Measurements from ENCODE around the gene APP. TPM values are rescaled to one million over a fixed set of nuclear protein-coding genes. Genes with fewer than 3 reads are reported as not detected.

The APP gene
- total RNA-seq, 2 donors from 2014 or later = 506 to 721 TPM

GRCh38 chr21:26148840-26149354 is 21.7 kb downstream of the APP start:
- H3K4me1 ChIP-seq = peaks cover 2% of the 10 kb centered on the region
- H3K36me3 ChIP-seq = no peaks in the 10 kb centered on the region
- intact Hi-C loops (cut with DNase I) = no loop called here

GRCh38 chr21:26148071-26148839 is 22.3 kb downstream of the APP start:
- H3K4me3 ChIP-seq = no peak overlapping the region
- H3K9ac ChIP-seq (ENCODE audit: low read depth in 2 of 2, low read length in 2 of 2) = no peak overlapping the region
- no peaks in the 10 kb centered on the region for H3K9me3 ChIP-seq
- H3K27ac ChIP-seq = no peak overlapping the region
- DNase-seq = no peak
- TF ChIP-seq CTCF (IDR thresholded peaks at IDR 0.05) = no peak
- H3K36me3 ChIP-seq = no peaks in the 10 kb centered on the region
- H3K4me1 ChIP-seq = no peaks in the 10 kb centered on the region
- no peaks in the 10 kb centered on the region for H3K27me3 ChIP-seq
- intact Hi-C loops (cut with DNase I) = no loop called here

More at GRCh38 chr21:26148840-26149354, 21.7 kb downstream of the APP start:
- no peak for DNase-seq
- H3K4me3 ChIP-seq = no peak overlapping the region
- no peaks in the 10 kb centered on the region for H3K9me3 ChIP-seq
- no peak for TF ChIP-seq CTCF (IDR thresholded peaks at IDR 0.05)
- no peaks in the 10 kb centered on the region for H3K27me3 ChIP-seq
- no peak overlapping the region for H3K9ac ChIP-seq (ENCODE audit: low read depth in 2 of 2, low read length in 2 of 2)
- no peak overlapping the region for H3K27ac ChIP-seq

GRCh38 chr21:26147535-26147934 is 23.0 kb downstream of the APP start:
- H3K9me3 ChIP-seq = no peaks in the 10 kb centered on the region
- H3K27ac ChIP-seq = no peak overlapping the region
- DNase-seq = no peak
- no peak for TF ChIP-seq CTCF (IDR thresholded peaks at IDR 0.05)
- no peaks in the 10 kb centered on the region for H3K4me1 ChIP-seq
- no peak overlapping the region for H3K4me3 ChIP-seq
- intact Hi-C loops (cut with DNase I) = no loop called here
- H3K9ac ChIP-seq (ENCODE audit: low read depth in 2 of 2, low read length in 2 of 2) = no peak overlapping the region
- no peaks in the 10 kb centered on the region for H3K36me3 ChIP-seq
- H3K27me3 ChIP-seq = no peaks in the 10 kb centered on the region

- intact Hi-C loops (cut with DNase I) = no loop called here
- Histone ChIP-seq H3K9ac (ENCODE audit: low read depth in 2 of 2, low read length in 2 of 2) (no peak overlapping the region), H3K36me3 (no peaks in the 10 kb centered on the region), H3K4me1 (no peaks in the 10 kb centered on the region), H3K4me3 (no peak overlapping the region), H3K27me3 (no peaks in the 10 kb centered on the region), H3K27ac (no peak overlapping the region), H3K9me3 (no peaks in the 10 kb centered on the region)
- no peak for DNase-seq
- no peak for TF ChIP-seq CTCF (IDR thresholded peaks at IDR 0.05)
Observed at GRCh38 chr21:26146681-26147080, 23.9 kb downstream of the APP start.

- H3K4me3 ChIP-seq = no peak overlapping the region
- DNase-seq = no peak
Observed at GRCh38 chr21:26144031-26144430, 26.5 kb downstream of the APP start.

More at GRCh38 chr21:26144031-26144430, 26.5 kb downstream of the APP start:
- intact Hi-C loops (cut with DNase I) = no loop called here
- no peaks in the 10 kb centered on the region for H3K9me3 ChIP-seq
- no peaks in the 10 kb centered on the region for H3K36me3 ChIP-seq
- H3K9ac ChIP-seq (ENCODE audit: low read depth in 2 of 2, low read length in 2 of 2) = no peak overlapping the region
- H3K27ac ChIP-seq = no peak overlapping the region
- H3K4me1 ChIP-seq = peaks cover 3% of the 10 kb centered on the region
- no peaks in the 10 kb centered on the region for H3K27me3 ChIP-seq
- TF ChIP-seq CTCF (IDR thresholded peaks at IDR 0.05) = no peak

Data from colonic mucosa (tissue), 4 donors.